ENCODE measurements around the gene GBA3.

GRCh38 chr4:22645481-22646182, 47.1 kb upstream of the GBA3 start:
- TF ChIP-seq TOX (CRISPR knock-in tag; IDR thresholded peaks at IDR 0.05; ENCODE audit: borderline replicate concordance) = no peak
- no peak for TF ChIP-seq ZFP3 (CRISPR knock-in tag; IDR thresholded peaks at IDR 0.05)
- TF ChIP-seq RARB (CRISPR knock-in tag; IDR thresholded peaks at IDR 0.05) = no peak
- TF ChIP-seq, protein P1, sequence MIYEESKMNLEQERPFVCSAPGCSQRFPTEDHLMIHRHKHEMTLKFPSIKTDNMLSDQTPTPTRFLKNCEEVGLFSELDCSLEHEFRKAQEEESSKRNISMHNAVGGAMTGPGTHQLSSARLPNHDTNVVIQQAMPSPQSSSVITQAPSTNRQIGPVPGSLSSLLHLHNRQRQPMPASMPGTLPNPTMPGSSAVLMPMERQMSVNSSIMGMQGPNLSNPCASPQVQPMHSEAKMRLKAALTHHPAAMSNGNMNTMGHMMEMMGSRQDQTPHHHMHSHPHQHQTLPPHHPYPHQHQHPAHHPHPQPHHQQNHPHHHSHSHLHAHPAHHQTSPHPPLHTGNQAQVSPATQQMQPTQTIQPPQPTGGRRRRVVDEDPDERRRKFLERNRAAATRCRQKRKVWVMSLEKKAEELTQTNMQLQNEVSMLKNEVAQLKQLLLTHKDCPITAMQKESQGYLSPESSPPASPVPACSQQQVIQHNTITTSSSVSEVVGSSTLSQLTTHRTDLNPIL (CRISPR knock-in tag; IDR thresholded peaks at IDR 0.05; ENCODE audit: low read depth) = no peak

Measured in SK-N-SH treated with all-trans-retinoic acid at 6 μM for 48 hours (cell line).